SK-N-MC (cell line): ENCODE data around the gene MACROD2.

Source experiments
- EZH2 ChIP-seq: fragments of 200-600 bp; sonication (generic); IDR thresholded peaks from one replicate; pipeline ENCODE4 v1.6.1; 2017; ENCODE audit warnings: antibody characterized with exemption
- FOXP2 ChIP-seq: optimal IDR thresholded peaks from 2 replicates; pipeline ENCODE3; 2011; ENCODE audit warnings: mild to moderate bottlenecking, moderate library complexity; ENCODE audit not compliant: insufficient read depth; ENCODE audit errors: extremely low read length, control extremely low read depth
- POLR2AphosphoS5 ChIP-seq: IDR thresholded peaks from 2 replicates; pipeline ENCODE4 v1.6.1; 2012; ENCODE audit warnings: mild to moderate bottlenecking, low read depth, low read length, borderline replicate concordance

DNA sequence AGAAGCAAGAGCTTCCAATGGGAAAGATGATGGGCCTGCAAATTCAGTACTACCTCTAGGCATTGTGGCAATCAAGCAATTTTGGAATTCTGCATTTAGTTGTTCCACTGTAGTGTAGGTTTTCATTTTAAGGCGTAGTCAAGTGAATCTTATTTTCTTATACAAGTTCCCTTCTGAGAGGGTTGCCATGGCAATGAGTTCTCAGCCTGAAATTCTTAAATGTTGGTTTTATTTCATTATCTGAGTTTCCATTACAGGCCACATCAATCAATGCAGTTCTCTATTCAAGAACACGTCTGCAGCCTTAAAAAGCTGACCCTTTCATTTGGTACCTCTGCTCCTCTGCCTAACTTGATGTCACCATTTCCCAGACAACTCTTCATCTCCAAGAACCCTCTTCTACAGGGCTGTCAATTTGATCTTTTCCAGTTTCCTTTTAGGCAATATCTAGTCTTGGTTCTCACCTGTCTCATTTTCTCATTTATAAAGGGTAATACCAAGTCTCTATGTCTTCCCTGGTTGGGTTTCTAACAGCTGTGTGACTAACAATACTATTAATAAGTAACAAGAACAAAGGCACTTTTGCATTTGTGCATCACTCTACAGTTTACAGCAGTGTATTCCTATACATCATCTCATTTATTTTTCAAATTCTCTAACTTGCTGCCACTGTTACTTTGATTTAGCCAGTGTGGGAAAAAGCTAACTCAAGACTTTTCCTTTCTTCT, 1240.3 kb downstream of the MACROD2 start:
- TF ChIP-seq EZH2 (no peak), POLR2AphosphoS5 (no peak), FOXP2 (no peak)
